SK-N-SH (cell line): ENCODE data around the gene AFAP1.

Experiments used
- EZH2phosphoT487 ChIP-seq: fragments of 200-600 bp; sonication (generic); IDR thresholded peaks from 2 replicates; pipeline ENCODE4 v1.6.1; 2017; ENCODE audit warnings: low read depth, mixed run types, mild to moderate bottlenecking, antibody characterized with exemption, moderate library complexity, borderline replicate concordance
- GATA2 ChIP-seq: sonication (generic); formaldehyde crosslinking; IDR thresholded peaks from 2 replicates; pipeline ENCODE4 v1.5.0; 2020; ENCODE audit warnings: mild to moderate bottlenecking, missing genetic modification reagents
- POLR2AphosphoS5 ChIP-seq: IDR thresholded peaks from 2 replicates; pipeline ENCODE4 v1.6.1; 2012; ENCODE audit warnings: low read depth, low read length
- SMC3 ChIP-seq: IDR thresholded peaks from 2 replicates; pipeline ENCODE4 v1.6.1; 2012; ENCODE audit warnings: low read depth, low read length, improper control_type of control experiment
- TAF1 ChIP-seq: IDR thresholded peaks from 2 replicates; pipeline ENCODE4 v1.6.1; 2012; ENCODE audit warnings: low read depth, mild to moderate bottlenecking, low read length, moderate library complexity, borderline replicate concordance
- YY1 ChIP-seq: IDR thresholded peaks from 2 replicates; pipeline ENCODE4 v1.4.0; 2012; ENCODE audit warnings: low read depth, mild to moderate bottlenecking
- TF ChIP-seq, protein P1 (sequence below): fragments of 200-600 bp; sonication (generic); IDR thresholded peaks from 2 replicates; pipeline ENCODE4 v1.6.1; 2017; ENCODE audit warnings: antibody characterized with exemption, mild to moderate bottlenecking, moderate library complexity

DNA sequence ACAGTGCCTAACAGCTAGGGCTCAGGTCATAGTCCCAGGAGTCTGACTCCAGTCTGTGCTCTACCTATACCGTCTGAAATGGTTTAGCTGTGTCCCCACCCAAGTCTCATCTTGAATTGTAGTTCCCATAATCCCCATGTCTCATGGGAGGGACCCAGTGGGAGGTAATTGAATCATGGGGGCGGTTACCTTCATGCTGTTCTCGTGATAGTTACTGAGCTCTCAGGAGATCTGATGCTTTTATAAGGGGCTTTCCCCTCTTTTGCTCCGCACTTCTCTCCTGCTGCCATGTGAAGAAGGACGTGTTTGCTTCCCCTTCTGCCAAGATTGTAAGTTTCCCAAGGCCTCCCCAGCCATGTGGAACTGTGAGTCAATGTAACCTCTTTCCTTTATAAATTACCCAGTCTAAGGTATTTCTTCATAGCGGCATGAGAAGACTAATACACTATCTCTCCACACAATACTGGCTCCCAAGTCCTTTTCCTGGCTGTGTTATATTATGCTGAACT lies 110.8 kb downstream of the AFAP1 start:
- TF ChIP-seq, protein P1, sequence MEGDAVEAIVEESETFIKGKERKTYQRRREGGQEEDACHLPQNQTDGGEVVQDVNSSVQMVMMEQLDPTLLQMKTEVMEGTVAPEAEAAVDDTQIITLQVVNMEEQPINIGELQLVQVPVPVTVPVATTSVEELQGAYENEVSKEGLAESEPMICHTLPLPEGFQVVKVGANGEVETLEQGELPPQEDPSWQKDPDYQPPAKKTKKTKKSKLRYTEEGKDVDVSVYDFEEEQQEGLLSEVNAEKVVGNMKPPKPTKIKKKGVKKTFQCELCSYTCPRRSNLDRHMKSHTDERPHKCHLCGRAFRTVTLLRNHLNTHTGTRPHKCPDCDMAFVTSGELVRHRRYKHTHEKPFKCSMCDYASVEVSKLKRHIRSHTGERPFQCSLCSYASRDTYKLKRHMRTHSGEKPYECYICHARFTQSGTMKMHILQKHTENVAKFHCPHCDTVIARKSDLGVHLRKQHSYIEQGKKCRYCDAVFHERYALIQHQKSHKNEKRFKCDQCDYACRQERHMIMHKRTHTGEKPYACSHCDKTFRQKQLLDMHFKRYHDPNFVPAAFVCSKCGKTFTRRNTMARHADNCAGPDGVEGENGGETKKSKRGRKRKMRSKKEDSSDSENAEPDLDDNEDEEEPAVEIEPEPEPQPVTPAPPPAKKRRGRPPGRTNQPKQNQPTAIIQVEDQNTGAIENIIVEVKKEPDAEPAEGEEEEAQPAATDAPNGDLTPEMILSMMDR: no peak
- TF ChIP-seq GATA2 (CRISPR knock-in tag) (no peak), POLR2AphosphoS5 (no peak), TAF1 (no peak), EZH2phosphoT487 (no peak), YY1 (no peak), SMC3 (no peak)
